Tibial nerve (tissue), 4 donors: ENCODE data around the gene RAET1L.

Experiments
- EP300 ChIP-seq, 2 donors: sonication (generic); formaldehyde crosslinking; IDR thresholded peaks; one replicate each; pipeline ENCODE4 v1.6.1; 2017; ENCODE audit warnings: antibody characterized with exemption in 2 of 2, mild to moderate bottlenecking in 1 of 2
- POLR2A ChIP-seq, 2 donors: fragments of 450-650 bp; IDR thresholded peaks; one replicate each; pipeline ENCODE4 v1.6.1; 2017; ENCODE audit warnings: antibody characterized with exemption in 2 of 2, mild to moderate bottlenecking in 2 of 2, moderate library complexity in 2 of 2
- TF ChIP-seq, protein P1 (sequence below), 5 experiments: fragments of 200-600 bp in 3 of 5; fragments of 450-650 bp in 2 of 5; sonication (generic) in 3 of 5; IDR thresholded peaks; one replicate each; pipeline ENCODE4 v1.5.1; 2016 to 2019; ENCODE audit warnings: antibody characterized with exemption in 5 of 5, mild to moderate bottlenecking in 3 of 5, moderate library complexity in 2 of 5

DNA sequence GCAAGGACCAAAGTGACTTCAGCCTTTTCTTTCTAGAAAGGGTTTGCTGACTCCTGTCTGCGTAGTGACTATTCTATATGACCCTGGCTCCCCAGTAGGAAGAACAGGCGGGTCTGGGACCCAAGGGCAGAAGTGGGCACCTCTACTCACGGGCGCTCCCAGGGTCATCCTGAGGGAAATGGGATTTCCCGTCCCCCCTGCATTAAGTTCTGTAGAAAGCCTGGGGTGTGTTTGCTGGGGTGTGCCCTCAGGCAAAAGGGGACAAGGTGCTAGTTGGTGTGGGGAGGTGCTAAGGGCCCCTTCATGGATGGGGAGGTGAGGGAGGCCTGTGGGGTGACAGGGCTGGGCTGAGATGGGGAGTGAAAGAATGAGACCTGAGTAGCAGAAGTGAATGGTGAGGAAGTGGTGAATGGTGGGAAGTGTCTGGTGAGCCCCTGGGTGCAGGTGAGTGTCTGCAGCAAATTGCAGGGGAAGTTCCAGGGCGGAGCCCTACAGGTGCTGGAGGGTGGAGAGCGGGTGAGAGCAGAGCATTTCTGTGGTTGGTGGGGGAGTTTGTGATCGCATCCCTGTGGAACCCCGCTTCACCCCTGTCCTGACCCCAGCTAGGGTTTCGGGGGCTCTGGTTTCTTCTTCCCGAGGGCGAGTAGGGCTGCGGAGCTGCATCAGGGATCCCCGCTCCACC is 21.1 kb downstream of the RAET1L start:
- TF ChIP-seq, protein P1, sequence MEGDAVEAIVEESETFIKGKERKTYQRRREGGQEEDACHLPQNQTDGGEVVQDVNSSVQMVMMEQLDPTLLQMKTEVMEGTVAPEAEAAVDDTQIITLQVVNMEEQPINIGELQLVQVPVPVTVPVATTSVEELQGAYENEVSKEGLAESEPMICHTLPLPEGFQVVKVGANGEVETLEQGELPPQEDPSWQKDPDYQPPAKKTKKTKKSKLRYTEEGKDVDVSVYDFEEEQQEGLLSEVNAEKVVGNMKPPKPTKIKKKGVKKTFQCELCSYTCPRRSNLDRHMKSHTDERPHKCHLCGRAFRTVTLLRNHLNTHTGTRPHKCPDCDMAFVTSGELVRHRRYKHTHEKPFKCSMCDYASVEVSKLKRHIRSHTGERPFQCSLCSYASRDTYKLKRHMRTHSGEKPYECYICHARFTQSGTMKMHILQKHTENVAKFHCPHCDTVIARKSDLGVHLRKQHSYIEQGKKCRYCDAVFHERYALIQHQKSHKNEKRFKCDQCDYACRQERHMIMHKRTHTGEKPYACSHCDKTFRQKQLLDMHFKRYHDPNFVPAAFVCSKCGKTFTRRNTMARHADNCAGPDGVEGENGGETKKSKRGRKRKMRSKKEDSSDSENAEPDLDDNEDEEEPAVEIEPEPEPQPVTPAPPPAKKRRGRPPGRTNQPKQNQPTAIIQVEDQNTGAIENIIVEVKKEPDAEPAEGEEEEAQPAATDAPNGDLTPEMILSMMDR (IDR thresholded peaks at IDR 0.05): no peak
- TF ChIP-seq POLR2A (IDR thresholded peaks at IDR 0.05): no peak
- TF ChIP-seq EP300 (IDR thresholded peaks at IDR 0.05): no peak
